H1 (cell line): ENCODE measurements around the gene EPN3. TPM values are rescaled to one million over a fixed set of nuclear protein-coding genes. Genes with fewer than 3 reads are reported as not detected.

Experiments used
- ATF2 ChIP-seq: IDR thresholded peaks from 2 replicates; pipeline ENCODE4 v1.6.1; 2012; ENCODE audit warnings: low read length, inconsistent platforms
- NANOG ChIP-seq: IDR thresholded peaks from 2 replicates; pipeline ENCODE4 v1.6.1; 2011; ENCODE audit warnings: low read length, low read depth, mild to moderate bottlenecking, inconsistent platforms; ENCODE audit not compliant: insufficient read depth, poor library complexity, severe bottlenecking
- RFX5 ChIP-seq: IDR thresholded peaks from 2 replicates; pipeline ENCODE4 v1.6.1; 2011; ENCODE audit warnings: low read depth, low read length, improper control_type of control experiment, borderline replicate concordance
- polyA plus RNA-seq, 7 experiments: library from polyadenylated mRNA; depleted of rRNA in 3 of 7; stranded (reverse) in 5 of 7; unstranded in 2 of 7; fragments of >200 nt in 5 of 7; fragments of 200-250 nt in 2 of 7; gene quantifications; 1 replicate in 5 of 7; 2 replicates in 1 of 7; 4 replicates in 1 of 7; pipeline versions ENCODE4 v1.2.1 to v1.2.3, GENCODE V29; 2011 to 2013; ENCODE audit warnings: missing spikeins in 2 of 7, mixed read lengths in 2 of 7
- total RNA-seq: library from RNA; stranded (reverse); fragmentation: NEBNext Ultra II Directional; extraction: Animal tissue kit (Norgen Biotek cat#: 25700); gene quantifications from 2 replicates; pipeline ENCODE4 v1.2.1, GENCODE V29; 2021

Gene EPN3
- total and polyA plus RNA-seq, 2 of the 8 experiments (the other 6 are each of a cell fraction or from before 2014, with no cell fraction given): 6.7 to 7.9 TPM

DNA sequence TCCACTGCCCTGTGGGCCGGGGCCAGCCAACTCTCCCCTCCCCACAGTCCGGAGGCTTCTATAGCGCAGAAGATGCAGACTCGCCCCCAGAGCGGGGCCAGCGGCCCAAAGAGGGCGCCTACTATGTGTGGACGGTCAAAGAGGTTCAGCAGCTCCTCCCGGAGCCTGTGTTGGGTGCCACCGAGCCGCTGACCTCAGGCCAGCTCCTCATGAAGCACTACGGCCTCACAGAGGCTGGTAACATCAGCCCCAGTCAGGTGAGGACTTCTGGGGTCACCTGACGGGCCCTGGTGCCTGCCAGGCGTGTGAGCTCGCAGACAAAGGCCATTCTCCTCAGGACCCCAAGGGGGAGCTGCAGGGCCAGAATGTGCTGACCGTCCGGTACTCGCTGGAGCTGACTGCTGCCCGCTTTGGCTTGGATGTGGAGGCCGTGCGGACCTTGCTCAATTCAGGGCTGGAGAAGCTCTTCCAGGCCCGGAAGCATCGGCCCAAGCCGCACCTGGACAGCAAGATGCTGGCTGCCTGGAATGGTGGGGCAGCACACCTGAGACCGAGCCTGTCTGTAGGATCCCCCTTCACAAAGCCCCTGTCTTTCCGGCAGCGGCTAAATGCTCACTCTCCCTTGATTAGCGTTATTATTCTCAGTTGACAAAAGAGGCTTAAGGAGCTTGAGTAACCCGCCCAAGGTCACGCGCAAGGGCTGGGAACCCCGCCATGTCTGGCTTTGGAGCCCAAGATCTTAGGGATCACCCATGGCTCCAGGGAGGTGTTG lies 18.3 kb downstream of the EPN3 start (continued):
- TF ChIP-seq NANOG (peak; percentile 30), ATF2 (0 out of 2 replicates have a peak, but pooled peaks have one; percentile 65), RFX5 (peak; percentile 5; the same call in 1 of the 2 replicates)
